Suprapubic skin (tissue), 3 donors: ENCODE data around the gene BHLHA15.

Source experiments
- CTCF ChIP-seq, 2 donors: fragments of 200-600 bp in 1 of 2; fragments of 450-650 bp in 1 of 2; sonication (generic) in 1 of 2; IDR thresholded peaks; one replicate each; pipeline ENCODE4 v1.5.1; 2016 to 2019; ENCODE audit warnings: antibody characterized with exemption in 2 of 2, mild to moderate bottlenecking in 1 of 2, moderate library complexity in 1 of 2
- POLR2A ChIP-seq, 2 donors: fragments of 450-650 bp; IDR thresholded peaks; one replicate each; pipeline ENCODE4 v1.6.1; 2017; ENCODE audit warnings: antibody characterized with exemption in 2 of 2, mild to moderate bottlenecking in 2 of 2, moderate library complexity in 2 of 2

- TF ChIP-seq CTCF (IDR thresholded peaks at IDR 0.05): no peak
- no peak for TF ChIP-seq POLR2A (IDR thresholded peaks at IDR 0.05)
Measured at GRCh38 chr7:98203261-98203963, 7.8 kb upstream of the BHLHA15 start.
